T-helper 9 cell (primary cell): ENCODE measurements around the gene EXT2.

Experiments
- DNase-seq: peaks from one replicate; pipeline ENCODE4 v3.0.0-alpha.2; 2020
- total RNA-seq, 2 donors: gene quantifications; one replicate each; lab custom pipeline; 2026; lab: John Stamatoyannopoulos, UW

Gene EXT2
- total RNA-seq: 48.0 to 74.6 reads per million in 2 donors

DNA sequence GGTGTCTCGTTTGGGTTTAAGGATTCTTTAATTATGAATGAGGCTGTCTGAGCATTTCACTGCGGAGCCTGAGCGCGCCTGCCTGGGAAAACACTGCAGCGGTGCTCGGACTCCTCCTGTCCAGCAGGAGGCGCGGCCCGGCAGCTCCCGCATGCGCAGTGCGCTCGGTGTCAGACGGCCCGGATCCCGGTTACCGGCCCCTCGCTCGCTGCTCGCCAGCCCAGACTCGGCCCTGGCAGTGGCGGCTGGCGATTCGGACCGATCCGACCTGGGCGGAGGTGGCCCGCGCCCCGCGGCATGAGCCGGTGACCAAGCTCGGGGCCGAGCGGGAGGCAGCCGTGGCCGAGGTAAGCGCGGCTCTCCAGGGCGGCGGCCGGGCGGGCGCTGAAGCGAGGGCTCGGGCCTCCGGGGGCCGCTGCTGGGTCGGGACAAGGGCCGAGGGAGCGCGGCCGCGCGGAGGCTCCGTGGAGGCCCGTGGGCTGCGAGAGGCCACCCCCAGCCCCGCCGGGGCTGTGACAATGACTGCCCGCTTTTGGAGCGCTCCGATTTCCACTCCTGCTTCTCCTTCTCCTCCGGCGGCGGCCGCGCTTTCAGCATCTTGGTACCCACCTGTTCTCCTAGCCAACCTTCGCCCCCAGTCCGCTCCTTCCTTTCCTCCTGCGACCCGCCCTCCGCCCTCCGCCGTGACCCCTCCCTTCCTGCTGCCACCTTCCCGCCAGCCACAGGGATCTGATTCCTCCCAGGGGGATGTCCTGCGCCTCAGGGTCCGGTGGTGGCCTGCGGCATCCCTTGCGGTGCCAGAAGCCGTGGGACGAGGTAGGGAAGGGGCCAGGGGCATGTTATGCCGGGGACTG is at the start of gene EXT2:
Gene EXT2 (plus strand): TSS at position 173 of the 854 bp plus-strand sequence. CDS start 12,035 bp downstream, outside the sequence.
- DNase-seq: peak; percentile 82

DNA sequence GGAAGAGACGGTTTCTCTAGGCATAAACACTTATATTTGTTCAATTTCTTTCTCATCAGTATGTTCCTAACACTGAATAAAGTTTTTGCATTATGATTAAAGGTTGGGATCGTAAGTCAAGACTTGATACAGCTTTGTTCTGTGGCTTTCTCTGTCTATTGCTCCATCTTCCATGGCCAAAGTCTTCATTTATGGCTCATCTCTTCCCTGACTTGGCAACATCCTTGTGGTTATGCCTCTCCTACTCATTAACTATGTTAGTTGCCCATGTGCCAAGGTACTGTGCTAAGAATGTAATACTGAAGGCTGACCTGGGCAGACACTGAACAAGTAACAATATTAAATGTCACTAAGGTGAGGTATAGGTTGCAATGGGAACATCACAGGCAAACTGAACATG is 49.3 kb upstream of the EXT2 start:
- DNase-seq: no peak

DNA sequence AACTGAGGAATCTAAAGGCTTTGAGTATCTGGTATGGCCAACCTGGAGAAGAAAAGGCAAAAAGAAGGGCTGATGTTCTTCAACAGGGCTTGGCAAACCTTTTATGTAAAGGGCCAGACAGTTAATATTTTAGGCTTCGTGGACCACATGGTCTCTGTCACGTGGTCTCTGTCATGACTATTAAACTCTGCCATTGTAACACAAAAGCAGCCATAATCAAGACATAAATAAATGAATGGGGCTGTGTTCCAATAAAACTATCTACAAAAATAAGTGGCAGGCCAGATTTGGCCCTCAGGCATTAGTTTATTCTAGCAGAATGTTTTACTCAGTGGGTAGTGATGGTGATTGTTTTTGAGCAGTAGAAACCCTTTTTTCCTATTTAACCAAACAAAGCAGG is 48.2 kb upstream of the EXT2 start:
- no peak for DNase-seq

DNA sequence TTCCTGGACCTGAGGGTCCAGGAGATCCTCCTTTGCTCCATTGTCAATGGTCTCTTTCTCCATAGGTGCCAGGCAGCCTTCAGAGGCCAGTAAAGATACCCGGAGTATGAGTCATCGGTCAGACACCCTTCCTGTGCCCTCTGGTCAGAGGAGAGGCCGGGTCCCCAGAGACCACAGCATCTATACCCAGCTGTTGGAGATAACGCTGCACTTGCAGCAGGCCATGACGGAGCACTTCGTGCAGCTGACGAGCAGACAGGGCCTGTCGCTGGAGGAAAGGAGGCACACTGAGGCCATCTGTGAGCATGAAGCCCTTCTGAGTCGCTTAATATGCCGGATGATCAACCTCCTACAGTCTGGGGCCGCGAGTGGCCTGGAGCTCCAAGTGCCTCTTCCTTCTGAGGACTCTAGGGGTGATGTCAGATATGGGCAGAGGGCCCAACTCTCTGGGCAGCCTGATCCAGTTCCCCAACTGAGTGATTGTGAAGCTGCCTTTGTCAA is 47.5 kb upstream of the EXT2 start, which contains the start of gene ACCSL:
Gene ACCSL (plus strand): TSS at position 51 of the 501 bp plus-strand sequence. CDS start 56 bp downstream, at position 107.
- no peak for DNase-seq

DNA sequence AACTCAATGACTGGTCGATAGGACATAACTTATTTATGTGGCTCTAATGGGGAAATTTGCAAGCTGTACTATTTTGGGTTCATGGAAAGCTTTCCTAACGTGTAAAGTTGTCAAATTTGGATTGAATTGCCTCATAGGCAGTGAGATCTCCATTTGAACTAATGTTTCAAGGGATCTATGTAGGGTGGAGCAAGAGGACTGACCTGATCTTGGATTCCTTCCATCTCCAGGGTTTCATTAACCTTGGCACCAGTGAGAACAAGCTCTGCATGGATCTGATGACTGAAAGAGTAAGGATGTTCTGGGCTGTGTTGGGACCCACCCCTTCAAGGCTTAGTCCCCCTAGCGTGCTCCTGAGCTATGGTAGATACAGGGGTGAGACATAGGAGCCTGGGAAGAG is 45.6 kb upstream of the EXT2 start:
- no peak for DNase-seq

DNA sequence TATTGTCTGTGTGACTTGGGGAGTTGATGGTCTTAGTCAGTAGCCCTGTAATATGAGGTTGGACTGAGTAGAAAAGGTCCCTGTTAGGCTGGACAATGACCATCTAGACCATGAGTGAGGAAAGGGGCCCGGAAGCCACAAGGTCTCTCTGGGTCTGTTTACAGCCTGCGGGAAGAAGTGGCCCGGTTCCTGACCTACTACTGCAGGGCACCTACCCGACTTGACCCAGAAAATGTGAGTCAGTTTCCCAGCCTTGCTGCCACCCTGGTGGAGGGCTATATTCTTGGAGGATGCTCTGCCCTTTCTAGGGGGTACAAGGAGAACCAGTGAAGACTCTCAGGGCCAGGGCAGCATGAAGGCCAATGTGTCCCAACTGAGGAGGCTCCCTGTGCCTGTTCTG is 44.3 kb upstream of the EXT2 start:
- no peak for DNase-seq

DNA sequence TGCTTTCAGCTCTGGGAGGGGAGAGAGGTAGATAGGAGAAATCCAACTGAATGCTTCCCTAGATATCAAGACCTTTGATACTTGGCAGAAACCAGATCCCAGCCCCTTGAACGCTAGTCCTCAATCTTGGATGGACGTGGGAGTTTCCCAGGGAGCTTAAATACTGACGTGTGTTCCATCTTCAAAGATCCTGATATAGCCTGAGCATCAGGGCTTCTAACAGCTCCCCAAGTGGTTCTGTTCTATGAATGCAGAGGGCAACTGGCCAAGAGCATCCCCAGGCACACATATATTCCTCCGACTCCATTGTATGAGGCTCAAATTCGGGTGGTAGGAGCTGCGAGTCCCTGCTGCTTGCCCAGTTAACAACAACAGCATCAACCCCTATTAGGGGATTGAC is 38.1 kb upstream of the EXT2 start:
- DNase-seq: no peak

DNA sequence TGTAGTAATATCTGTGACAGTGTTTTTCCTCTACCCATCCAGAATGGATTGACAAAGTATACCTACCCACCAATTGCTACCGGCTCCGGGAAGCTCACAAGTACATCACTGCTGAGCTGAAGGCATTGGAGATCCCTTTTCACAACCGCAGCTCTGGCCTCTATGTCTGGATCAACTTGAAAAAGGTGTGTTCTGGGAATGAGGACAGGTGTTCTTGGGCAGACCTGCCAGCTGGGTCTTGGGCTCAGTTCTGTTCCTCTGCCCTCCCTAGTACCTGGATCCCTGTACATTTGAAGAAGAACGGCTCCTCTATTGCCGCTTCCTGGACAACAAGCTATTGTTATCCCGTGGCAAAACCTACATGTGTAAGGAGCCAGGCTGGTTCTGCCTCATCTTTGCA is 37.2 kb upstream of the EXT2 start:
- DNase-seq: no peak

DNA sequence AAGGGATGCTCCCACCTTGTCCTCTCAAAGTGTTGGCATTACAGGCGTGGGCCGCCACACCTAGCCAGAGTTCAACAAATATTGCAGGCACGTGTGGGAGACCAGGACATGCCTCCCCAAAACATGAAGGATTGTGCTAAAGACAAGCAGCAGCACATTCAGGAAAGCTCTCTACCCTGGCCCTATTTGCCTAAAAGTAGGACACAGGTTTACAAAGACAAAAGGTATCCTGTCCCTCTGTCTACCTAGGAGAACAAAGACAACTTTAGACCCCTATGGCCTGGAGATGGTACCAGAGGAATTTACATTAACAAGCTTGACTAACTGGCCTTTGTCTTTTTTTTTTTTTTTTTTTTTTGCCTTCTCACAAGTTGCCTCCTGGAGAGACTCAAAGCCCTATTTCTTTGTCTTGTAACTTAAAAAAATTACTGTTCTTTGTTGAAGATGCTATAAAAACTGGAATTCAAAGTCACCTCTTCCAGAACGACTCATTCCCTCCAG is 30.3 kb upstream of the EXT2 start:
- no peak for DNase-seq

DNA sequence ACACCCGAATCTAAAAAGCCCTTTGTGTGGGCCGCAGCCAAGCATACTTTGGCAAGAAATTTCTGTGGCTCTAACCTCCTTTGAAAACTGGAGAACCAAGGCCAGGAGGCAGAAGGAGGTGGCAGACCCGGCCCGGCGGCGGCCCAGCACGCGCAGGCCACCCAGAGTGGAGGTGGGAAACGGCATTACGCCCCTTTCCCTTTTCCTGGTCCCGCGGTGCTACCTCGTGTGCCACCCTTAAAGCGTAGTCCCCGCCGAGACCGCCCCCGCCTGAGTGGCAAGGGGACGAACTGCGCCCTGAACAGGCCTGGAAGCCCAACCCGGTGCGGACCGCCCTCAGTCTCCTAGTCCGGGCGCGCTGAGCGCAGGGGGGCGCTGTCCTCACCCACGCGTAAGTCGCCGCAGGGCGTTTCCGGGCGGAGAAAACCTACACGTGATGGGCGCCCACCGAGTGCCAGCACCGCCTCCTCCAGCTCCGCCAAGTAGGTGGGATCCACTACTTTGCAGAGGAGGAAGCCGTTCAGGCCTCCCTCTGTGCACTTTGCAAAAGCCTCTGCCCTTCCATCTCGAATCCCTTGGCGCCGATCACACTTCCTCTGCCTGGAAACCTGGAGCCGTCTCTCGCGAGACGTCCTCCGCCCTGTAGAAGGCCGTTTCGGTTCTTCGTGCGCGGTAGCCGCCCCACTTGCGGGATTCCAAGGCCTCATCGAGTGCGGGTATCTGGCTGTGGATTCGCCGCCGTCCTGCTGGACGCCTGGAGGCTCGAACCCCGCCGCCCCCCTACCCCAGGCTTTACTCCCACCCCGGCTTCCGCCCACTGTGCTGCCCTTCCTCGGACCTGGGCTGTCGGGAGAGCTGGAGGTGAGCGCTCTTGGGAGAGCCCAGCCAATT is 29.4 kb upstream of the EXT2 start, which contains the start of gene ACCS:
Gene ACCS (plus strand): TSS at position 430 of the 891 bp plus-strand sequence. CDS start 1,358 bp downstream, outside the sequence.
- peak; percentile 84 for DNase-seq

DNA sequence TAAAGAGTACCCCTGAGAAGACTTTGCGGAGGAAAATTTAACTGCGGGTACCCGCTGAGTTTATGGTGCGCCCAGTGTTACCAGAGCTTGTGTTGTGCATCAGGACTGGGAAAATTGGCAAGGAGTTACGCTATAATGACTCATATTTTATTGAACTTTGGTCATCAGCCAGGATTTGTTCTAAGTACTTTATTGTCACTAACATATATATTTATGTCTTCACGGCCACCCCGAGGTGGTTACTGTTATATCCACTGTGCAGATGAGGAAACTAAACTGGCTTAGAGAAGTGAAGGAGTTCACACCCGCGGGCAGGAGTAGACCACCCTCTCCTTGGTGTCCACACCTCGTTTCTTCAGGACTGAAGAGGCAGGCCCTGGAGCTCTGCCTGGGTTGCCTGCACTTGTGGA is 28.7 kb upstream of the EXT2 start:
- DNase-seq: no peak

DNA sequence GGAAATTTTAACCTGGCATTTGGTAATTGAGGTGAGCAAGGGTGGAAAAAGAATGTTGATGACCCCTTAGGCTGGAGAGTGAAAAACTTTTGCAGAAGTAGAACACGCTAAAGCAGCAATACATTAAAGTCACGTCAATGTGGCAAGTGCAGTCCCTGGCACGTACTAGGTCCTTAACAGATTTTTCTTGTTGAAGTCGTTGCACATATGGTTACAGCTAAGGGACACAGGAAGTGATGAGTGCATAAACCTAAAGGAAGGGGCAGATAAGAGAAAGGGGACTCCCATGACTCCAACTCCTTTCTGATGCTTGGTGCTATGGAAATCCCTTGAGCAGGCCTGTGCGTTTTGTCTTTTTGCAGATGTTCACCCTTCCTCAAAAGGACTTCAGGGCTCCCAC is 28.2 kb upstream of the EXT2 start:
- DNase-seq: no peak

DNA sequence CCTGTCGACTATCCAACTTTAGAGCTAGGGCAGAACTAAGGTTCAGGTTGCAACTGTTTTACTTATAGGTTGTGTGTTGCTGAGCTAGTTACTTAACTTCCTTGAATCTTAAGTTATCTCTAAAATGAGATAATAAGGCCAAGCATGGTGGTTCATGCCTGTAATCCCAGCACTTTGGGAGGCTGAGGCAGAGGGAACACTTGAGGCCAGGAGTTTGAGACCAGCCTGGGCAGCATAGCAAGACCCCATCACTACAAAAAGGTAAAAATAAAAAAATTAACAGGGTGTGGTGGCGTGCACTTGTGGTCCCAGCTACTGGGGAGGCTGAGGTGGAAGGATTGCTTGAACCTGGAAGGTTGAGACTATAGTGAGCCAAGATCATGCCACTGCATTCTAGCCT is 27.3 kb upstream of the EXT2 start:
- no peak for DNase-seq

DNA sequence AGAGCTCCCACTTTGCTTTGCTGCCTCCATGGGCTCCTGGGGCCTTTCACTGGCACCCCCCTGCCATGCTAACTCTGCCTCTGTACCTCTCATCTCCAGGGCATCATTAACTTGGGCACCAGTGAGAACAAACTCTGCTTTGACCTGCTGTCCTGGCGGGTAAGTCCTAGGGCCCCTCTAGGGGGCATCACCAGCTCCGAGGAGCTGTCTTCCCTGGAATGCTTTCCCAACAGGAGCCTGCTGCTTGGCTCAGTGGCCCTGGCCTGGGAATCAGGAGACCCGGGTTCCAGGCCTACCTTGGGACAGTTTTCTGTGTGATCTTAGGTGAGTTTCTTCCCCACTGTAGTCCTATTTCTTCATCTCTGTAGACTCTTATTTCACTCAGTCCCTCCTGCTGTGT is 24.3 kb upstream of the EXT2 start:
- DNase-seq: no peak

DNA sequence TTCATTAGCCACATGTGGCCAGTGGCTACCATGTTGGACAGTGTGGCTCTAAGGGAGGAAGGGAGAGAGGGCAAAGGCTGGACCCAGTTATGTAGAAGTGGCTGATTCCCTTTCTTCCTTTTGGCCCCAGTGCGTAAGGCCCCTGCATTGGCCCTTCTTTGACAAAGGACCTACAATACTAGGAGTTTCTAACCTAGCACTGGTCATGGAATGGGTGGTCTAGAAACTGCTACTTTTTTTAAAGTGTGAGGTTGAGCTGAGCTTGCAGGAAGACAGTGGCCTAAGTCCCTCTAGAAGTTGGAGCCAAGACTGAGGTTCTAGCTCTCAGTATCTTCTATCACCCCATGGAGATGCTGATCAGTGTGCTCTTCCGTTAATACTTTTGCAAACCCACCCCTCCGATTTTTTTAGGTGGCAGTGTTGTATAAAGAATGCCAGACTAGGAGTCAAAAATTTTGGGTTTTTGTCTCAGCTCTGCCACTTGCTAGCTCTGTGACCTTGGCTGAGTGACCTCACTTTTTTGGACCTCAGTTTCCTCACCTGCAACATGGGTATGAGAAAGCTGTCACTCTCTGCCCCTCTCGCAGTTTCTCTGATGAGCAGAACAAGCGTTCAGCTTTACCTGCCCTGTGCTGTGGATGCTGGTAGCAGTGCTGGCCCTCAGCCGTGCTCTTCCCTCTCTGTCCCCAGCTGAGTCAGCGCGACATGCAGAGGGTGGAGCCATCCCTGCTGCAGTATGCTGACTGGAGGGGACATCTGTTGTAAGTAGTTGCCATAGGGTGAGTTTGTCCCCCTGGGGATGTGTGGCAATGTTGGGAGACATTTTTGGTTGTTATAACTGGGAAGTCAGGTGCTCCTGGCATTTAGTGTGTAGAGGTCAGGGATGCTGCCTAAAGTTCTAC is 22.5 kb upstream of the EXT2 start:
- no peak for DNase-seq

DNA sequence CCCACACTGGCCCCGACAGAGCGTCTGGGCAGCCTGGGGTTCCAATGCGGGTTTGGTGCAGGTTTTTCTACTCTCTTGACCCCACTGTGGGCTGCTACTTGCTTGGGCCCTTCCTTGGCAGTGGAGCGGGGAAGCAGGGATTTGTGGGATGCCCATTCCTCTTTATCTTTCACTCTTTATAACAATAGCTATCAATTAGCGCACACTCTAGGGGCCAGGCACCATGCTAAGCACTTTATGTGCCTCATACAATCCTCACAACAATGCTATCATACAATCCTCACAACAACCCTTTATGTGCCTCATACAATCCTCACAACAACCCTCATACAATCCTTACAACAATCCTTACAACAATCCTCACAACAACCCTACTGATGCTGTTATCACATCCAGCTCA is 16.7 kb upstream of the EXT2 start:
- no peak for DNase-seq

DNA sequence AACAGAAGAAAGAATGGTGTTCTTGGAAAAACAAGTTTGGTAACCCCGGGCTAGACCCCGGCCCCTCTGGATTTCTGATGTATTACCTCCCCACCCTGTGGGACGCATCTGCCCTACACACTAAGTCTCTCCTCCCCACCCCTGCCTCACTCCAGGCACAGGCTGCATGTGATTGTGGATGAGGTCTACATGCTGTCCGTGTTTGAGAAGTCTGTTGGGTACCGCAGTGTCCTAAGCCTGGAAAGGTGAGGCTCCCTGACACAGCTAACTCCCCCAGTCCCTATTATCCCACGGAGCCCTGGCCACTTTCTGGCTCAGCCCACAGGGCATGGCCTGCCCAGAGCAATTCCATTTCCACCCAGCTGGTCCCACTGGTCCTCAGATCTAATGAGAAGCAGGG is 16.1 kb upstream of the EXT2 start:
- no peak for DNase-seq

DNA sequence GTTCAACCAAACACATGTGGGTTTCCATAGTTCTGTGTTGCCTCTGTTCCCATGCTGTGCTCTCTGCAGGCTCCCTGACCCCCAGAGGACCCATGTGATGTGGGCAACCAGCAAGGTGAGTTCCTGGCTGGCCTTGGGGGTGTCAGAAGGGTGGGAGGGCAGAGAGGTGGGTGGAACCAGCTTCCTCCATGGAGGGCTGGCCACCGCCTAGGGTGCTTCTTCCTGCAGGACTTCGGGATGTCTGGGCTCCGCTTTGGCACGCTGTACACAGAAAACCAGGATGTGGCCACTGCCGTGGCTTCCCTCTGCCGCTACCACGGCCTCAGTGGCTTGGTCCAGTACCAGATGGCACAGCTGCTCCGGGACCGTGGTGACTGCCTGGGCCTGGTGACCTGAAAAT is 14.5 kb upstream of the EXT2 start:
- no peak for DNase-seq

DNA sequence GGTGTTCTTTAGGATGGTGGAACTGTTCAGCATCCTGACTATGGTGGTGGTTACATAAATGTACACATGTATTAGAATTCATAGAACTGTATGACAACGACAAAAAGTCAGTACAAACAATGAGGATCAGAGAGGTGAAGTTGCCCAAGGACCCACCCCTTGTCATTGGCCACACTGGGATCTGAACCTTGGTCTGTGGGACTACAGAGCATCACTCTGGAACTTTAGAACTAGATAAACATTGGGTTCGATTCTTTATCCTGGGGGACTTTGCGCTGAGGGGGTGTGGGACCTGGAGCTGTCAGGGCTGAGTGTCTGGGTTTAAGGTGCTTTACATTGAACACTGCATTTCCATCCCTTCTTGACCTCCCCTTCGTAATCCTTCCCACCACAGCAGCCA is 12.8 kb upstream of the EXT2 start:
- no peak for DNase-seq

DNA sequence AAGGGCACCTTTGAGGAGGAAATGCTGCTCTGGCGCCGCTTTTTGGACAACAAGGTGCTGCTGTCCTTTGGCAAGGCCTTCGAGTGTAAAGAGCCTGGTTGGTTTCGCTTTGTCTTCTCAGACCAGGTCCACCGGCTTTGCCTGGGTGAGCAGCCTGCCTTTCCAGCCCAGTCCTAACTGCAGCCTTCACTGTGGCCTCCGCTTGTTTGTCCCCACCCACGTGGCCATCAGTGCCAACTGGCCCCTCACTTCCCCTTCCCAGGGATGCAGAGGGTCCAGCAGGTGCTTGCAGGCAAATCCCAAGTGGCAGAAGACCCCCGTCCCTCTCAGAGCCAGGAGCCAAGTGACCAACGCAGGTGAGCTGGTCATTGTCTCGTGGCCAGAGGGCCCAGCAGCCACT is 12.0 kb upstream of the EXT2 start:
- no peak for DNase-seq

DNA sequence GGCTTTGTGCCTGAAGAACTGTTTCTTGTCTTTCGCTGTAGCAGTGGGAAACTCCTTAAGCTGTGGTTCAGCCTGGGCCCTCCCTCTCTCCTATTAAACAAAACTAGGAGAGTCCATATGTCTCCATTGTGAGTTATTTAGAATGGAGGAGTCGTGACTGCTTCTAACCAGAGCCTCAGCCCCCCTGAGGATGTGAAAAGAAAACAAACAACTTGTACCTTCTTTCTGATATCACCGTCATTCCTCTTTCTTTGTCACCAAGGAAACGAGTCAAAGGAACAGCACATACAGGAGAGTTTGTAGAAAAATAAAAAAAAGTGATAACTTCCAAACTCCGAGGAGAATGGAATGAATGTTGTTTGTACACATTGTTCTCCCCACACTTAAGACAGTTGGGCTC is 11.6 kb upstream of the EXT2 start:
- no peak for DNase-seq

DNA sequence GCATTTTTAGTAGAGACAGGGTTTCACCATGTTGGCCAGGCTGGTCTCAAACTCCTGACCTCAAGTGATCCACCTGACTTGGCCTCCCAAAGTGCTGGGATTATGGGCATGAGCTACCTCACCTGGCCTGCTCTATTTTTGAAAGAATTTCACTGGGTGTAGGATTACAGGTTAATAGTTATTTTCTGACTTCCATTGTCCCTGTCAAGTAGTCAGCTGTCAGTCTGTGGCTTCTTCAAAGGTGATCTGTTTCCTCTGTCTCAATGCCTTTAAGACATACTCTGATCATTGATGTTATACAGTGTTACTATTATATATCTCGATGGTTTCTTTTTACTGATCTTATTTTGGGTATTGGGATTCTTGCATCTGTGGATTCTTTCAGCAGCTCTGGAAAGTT is 10.1 kb upstream of the EXT2 start:
- DNase-seq: no peak
